HepG2 (cell line): Measurements from ENCODE around the gene NECAB2. TPM values are rescaled to one million over a fixed set of nuclear protein-coding genes. Genes with fewer than 3 reads are reported as not detected.

Experiments used
- ADNP ChIP-seq: sonication (generic); formaldehyde crosslinking; IDR thresholded peaks from 2 replicates; pipeline ENCODE4 v1.4.0; 2020; ENCODE audit warnings: missing genetic modification reagents
- ARNTL ChIP-seq: sonication (generic); formaldehyde crosslinking; IDR thresholded peaks from 2 replicates; pipeline ENCODE4 v1.4.0; 2020; ENCODE audit warnings: mild to moderate bottlenecking, missing genetic modification reagents
- JUNB ChIP-seq: sonication (generic); formaldehyde crosslinking; IDR thresholded peaks from 2 replicates; pipeline ENCODE4 v1.8.0; 2022; ENCODE audit warnings: missing genetic modification reagents, mild to moderate bottlenecking, borderline replicate concordance
- POLR2AphosphoS2 ChIP-seq: IDR thresholded peaks from 2 replicates; pipeline ENCODE4 v1.6.1; 2011; ENCODE audit warnings: low read depth, low read length, improper control_type of control experiment
- SNRNP70 ChIP-seq: fragments of 200-400 bp; formaldehyde crosslinking; IDR thresholded peaks from 2 replicates; pipeline ENCODE4 v1.6.1; 2017; ENCODE audit warnings: mild to moderate bottlenecking, low read depth, low read length, moderate library complexity
- SPEN ChIP-seq: sonication (generic); formaldehyde crosslinking; IDR thresholded peaks from 2 replicates; pipeline ENCODE4 v1.5.1; 2020; ENCODE audit warnings: low read depth, mild to moderate bottlenecking, missing genetic modification reagents
- TMF1 ChIP-seq: sonication (generic); formaldehyde crosslinking; IDR thresholded peaks from 2 replicates; pipeline ENCODE4 v1.8.1; 2022; ENCODE audit warnings: low read depth, missing genetic modification reagents
- ZFAT ChIP-seq: sonication (generic); formaldehyde crosslinking; conservative IDR thresholded peaks from 2 replicates; pipeline ENCODE4 v1.8.1; 2023; ENCODE audit warnings: missing genetic modification reagents, inconsistent platforms
- ZNF616 ChIP-seq: sonication (generic); formaldehyde crosslinking; IDR thresholded peaks from 2 replicates; pipeline ENCODE4 v1.5.0; 2020; ENCODE audit warnings: low read depth, mild to moderate bottlenecking, missing genetic modification reagents
- ZNF776 ChIP-seq: sonication (generic); formaldehyde crosslinking; IDR thresholded peaks from 2 replicates; pipeline ENCODE4 v1.4.0; 2020; ENCODE audit warnings: mild to moderate bottlenecking, missing genetic modification reagents
- ZSCAN20 ChIP-seq: sonication (generic); formaldehyde crosslinking; IDR thresholded peaks from 2 replicates; pipeline ENCODE4 v1.4.0; 2020; ENCODE audit warnings: missing genetic modification reagents, mild to moderate bottlenecking, borderline replicate concordance
- polyA plus RNA-seq, 8 experiments: library from polyadenylated mRNA; depleted of rRNA in 3 of 8; stranded (reverse) in 7 of 8; unstranded in 1 of 8; fragments of >200 nt; fragmentation: Illumina TruSeq in 4 of 8; extraction: Trizol in 4 of 8; gene quantifications; 2 replicates each; pipeline versions ENCODE4 v1.2.1 to v1.2.3, GENCODE V29; 2011 to 2016; ENCODE audit warnings: low read depth in 4 of 8, missing spikeins in 1 of 8, mixed read lengths in 1 of 8; ENCODE audit not compliant: insufficient read depth in 1 of 8
- total RNA-seq, 5 experiments: library from RNA; depleted of rRNA; stranded (reverse); fragments of >200 nt; fragmentation: Illumina TruSeq; extraction: Trizol; gene quantifications; 2 replicates each; pipeline ENCODE4 v1.2.3, GENCODE V29; 2016; ENCODE audit warnings: low read depth in 1 of 5
- TF ChIP-seq, protein P1 (sequence below): sonication (generic); formaldehyde crosslinking; IDR thresholded peaks from 2 replicates; pipeline ENCODE4 v1.5.1; 2020; ENCODE audit warnings: missing genetic modification reagents, mild to moderate bottlenecking, borderline replicate concordance
- TF ChIP-seq, protein P2 (sequence below): sonication (generic); formaldehyde crosslinking; conservative IDR thresholded peaks from 2 replicates; pipeline ENCODE4 v1.8.0; 2022; ENCODE audit warnings: mild to moderate bottlenecking, moderate library complexity, missing genetic modification reagents
- TF ChIP-seq, protein P3 (sequence below): IDR thresholded peaks from 2 replicates; pipeline ENCODE4 v1.6.1; 2016; ENCODE audit warnings: low read depth, control low read depth
- TF ChIP-seq, protein P4 (sequence below): IDR thresholded peaks from 2 replicates; pipeline ENCODE4 v1.6.1; 2018; ENCODE audit warnings: missing genetic modification reagents, mild to moderate bottlenecking, missing compliant biosample characterization
- TF ChIP-seq, protein P5 (sequence below): sonication (generic); formaldehyde crosslinking; conservative IDR thresholded peaks from 2 replicates; pipeline ENCODE4 v1.8.0; 2022; ENCODE audit warnings: missing genetic modification reagents

Gene NECAB2
- total and polyA plus RNA-seq, 2 of the 13 experiments (the other 11 are each of a cell fraction or from before 2014, with no cell fraction given), result 0.21 to 0.49 TPM

DNA sequence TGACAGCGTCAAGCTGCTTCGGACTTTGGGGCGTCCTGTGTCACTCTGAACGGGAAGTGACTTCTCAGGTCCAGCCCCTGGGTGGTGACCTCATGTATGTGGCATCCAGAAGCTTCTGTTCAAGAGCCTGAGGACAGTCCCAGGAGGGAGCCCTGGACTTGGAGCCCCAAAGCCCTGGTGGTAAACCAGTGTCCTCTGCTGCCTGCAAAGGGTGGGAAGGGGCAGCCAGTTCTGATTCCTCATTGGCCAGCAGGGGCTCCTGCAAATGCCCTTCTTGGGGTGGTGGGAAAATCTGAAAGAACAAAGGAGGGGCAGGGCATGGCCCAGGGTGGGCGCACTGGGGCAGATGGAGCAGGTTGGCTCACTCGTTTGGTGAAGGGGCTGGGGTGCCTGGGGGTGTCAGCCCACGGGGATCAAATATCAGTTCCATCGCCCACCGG, 13.4 kb upstream of the NECAB2 start (continued):
- TF ChIP-seq, protein P1, sequence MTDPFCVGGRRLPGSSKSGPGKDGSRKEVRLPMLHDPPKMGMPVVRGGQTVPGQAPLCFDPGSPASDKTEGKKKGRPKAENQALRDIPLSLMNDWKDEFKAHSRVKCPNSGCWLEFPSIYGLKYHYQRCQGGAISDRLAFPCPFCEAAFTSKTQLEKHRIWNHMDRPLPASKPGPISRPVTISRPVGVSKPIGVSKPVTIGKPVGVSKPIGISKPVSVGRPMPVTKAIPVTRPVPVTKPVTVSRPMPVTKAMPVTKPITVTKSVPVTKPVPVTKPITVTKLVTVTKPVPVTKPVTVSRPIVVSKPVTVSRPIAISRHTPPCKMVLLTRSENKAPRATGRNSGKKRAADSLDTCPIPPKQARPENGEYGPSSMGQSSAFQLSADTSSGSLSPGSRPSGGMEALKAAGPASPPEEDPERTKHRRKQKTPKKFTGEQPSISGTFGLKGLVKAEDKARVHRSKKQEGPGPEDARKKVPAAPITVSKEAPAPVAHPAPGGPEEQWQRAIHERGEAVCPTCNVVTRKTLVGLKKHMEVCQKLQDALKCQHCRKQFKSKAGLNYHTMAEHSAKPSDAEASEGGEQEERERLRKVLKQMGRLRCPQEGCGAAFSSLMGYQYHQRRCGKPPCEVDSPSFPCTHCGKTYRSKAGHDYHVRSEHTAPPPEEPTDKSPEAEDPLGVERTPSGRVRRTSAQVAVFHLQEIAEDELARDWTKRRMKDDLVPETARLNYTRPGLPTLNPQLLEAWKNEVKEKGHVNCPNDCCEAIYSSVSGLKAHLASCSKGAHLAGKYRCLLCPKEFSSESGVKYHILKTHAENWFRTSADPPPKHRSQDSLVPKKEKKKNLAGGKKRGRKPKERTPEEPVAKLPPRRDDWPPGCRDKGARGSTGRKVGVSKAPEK (CRISPR knock-in tag), result no peak
- TF ChIP-seq ARNTL, result no peak
- TF ChIP-seq ZSCAN20, result 0 out of 2 replicates have a peak, but pooled peaks have one; percentile 34
- no peak for TF ChIP-seq ZNF616 (CRISPR knock-in tag)
- TF ChIP-seq ADNP (CRISPR knock-in tag), result no peak
- TF ChIP-seq, protein P2, sequence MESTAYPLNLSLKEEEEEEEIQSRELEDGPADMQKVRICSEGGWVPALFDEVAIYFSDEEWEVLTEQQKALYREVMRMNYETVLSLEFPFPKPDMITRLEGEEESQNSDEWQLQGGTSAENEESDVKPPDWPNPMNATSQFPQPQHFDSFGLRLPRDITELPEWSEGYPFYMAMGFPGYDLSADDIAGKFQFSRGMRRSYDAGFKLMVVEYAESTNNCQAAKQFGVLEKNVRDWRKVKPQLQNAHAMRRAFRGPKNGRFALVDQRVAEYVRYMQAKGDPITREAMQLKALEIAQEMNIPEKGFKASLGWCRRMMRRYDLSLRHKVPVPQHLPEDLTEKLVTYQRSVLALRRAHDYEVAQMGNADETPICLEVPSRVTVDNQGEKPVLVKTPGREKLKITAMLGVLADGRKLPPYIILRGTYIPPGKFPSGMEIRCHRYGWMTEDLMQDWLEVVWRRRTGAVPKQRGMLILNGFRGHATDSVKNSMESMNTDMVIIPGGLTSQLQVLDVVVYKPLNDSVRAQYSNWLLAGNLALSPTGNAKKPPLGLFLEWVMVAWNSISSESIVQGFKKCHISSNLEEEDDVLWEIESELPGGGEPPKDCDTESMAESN (CRISPR knock-in tag), result no peak
- no peak for TF ChIP-seq ZFAT (CRISPR knock-in tag)
- no peak for TF ChIP-seq ZNF776 (CRISPR knock-in tag)
- TF ChIP-seq, protein P3, sequence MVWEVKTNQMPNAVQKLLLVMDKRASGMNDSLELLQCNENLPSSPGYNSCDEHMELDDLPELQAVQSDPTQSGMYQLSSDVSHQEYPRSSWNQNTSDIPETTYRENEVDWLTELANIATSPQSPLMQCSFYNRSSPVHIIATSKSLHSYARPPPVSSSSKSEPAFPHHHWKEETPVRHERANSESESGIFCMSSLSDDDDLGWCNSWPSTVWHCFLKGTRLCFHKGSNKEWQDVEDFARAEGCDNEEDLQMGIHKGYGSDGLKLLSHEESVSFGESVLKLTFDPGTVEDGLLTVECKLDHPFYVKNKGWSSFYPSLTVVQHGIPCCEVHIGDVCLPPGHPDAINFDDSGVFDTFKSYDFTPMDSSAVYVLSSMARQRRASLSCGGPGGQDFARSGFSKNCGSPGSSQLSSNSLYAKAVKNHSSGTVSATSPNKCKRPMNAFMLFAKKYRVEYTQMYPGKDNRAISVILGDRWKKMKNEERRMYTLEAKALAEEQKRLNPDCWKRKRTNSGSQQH (CRISPR knock-in tag), result no peak
- TF ChIP-seq JUNB (CRISPR knock-in tag), result no peak
- TF ChIP-seq, protein P4, sequence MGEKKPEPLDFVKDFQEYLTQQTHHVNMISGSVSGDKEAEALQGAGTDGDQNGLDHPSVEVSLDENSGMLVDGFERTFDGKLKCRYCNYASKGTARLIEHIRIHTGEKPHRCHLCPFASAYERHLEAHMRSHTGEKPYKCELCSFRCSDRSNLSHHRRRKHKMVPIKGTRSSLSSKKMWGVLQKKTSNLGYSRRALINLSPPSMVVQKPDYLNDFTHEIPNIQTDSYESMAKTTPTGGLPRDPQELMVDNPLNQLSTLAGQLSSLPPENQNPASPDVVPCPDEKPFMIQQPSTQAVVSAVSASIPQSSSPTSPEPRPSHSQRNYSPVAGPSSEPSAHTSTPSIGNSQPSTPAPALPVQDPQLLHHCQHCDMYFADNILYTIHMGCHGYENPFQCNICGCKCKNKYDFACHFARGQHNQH (CRISPR knock-in tag), result peak; percentile 24; the same call in 1 of the 2 replicates
- no peak; the same call in 1 of the 2 replicates for TF ChIP-seq SPEN (CRISPR knock-in tag)
- TF ChIP-seq SNRNP70, result no peak
- TF ChIP-seq POLR2AphosphoS2, result no peak
- TF ChIP-seq, protein P5, sequence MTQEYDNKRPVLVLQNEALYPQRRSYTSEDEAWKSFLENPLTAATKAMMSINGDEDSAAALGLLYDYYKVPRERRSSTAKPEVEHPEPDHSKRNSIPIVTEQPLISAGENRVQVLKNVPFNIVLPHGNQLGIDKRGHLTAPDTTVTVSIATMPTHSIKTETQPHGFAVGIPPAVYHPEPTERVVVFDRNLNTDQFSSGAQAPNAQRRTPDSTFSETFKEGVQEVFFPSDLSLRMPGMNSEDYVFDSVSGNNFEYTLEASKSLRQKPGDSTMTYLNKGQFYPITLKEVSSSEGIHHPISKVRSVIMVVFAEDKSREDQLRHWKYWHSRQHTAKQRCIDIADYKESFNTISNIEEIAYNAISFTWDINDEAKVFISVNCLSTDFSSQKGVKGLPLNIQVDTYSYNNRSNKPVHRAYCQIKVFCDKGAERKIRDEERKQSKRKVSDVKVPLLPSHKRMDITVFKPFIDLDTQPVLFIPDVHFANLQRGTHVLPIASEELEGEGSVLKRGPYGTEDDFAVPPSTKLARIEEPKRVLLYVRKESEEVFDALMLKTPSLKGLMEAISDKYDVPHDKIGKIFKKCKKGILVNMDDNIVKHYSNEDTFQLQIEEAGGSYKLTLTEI (CRISPR knock-in tag), result no peak
- TF ChIP-seq TMF1 (CRISPR knock-in tag), result no peak
